Measurements from ENCODE around the gene MPRIP.
"Not testable (repeated sequence)": the region's sequence is repeated elsewhere in the genome, so short reads cannot be mapped to it uniquely, and the experiment has no call there.

Gene MPRIP

DNA sequence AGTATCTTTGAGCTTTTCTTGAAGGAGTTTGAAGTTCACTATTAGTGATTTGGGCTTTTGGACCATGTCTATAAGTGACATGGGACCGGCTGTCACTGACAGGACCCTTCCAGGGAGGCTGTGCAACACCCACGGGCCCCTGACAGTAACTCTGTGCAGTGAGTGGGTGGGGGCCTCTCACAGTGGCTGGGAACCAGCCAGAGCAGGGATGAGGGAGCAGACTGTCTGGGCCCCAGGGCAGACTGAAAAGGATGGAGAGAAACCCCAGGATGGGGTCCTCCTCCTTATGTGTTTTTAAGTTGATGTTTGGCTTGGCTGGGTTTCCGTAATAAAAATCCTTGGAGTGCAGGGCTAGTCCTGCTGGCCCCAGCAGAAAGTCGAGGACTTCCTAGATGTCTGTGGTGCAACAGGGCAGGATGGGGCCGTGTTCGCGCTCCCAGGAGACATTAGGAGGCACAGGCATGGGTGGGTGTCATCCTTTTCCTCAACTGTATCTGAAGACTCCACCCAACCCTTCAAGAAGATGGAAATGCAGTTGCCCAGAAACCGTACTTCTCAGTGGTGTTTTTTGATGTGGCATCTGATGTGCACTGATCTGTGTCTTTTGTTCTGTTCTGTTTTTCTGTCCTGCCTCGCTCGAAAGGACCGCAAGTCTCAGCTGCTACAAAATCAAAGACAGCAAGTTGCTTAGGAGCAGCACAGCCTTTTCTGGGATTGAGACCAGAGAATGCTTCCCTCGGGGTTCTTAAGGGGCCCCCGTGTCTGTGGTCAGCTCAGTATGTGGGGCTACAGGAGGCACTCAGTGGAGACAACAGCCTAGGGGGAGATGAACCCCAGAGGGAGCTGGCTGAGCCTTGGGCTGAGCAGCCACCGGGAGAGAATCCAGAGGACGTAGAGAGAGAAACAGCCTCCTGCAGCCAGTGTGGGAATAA, 139.7 kb downstream of the MPRIP start:
- TF ChIP-seq, protein P1, sequence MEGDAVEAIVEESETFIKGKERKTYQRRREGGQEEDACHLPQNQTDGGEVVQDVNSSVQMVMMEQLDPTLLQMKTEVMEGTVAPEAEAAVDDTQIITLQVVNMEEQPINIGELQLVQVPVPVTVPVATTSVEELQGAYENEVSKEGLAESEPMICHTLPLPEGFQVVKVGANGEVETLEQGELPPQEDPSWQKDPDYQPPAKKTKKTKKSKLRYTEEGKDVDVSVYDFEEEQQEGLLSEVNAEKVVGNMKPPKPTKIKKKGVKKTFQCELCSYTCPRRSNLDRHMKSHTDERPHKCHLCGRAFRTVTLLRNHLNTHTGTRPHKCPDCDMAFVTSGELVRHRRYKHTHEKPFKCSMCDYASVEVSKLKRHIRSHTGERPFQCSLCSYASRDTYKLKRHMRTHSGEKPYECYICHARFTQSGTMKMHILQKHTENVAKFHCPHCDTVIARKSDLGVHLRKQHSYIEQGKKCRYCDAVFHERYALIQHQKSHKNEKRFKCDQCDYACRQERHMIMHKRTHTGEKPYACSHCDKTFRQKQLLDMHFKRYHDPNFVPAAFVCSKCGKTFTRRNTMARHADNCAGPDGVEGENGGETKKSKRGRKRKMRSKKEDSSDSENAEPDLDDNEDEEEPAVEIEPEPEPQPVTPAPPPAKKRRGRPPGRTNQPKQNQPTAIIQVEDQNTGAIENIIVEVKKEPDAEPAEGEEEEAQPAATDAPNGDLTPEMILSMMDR (IDR thresholded peaks at IDR 0.05; ENCODE audit: insufficient read depth, low read length, poor library complexity, severe bottlenecking), result no peak
- Histone ChIP-seq H3K36me3 (ENCODE audit: control insufficient read depth, insufficient read depth, low read length) (peaks cover 19% of the 10 kb centered on the region), H3K27me3 (replicated peaks; ENCODE audit: control insufficient read depth, insufficient read depth, low read length) (no peaks in the 10 kb centered on the region), H3K4me3 (replicated peaks; ENCODE audit: low read depth, low read length) (no peak overlapping the region)
- no peak for DNase-seq (ENCODE audit: extremely low read depth, insufficient read length)

DNA sequence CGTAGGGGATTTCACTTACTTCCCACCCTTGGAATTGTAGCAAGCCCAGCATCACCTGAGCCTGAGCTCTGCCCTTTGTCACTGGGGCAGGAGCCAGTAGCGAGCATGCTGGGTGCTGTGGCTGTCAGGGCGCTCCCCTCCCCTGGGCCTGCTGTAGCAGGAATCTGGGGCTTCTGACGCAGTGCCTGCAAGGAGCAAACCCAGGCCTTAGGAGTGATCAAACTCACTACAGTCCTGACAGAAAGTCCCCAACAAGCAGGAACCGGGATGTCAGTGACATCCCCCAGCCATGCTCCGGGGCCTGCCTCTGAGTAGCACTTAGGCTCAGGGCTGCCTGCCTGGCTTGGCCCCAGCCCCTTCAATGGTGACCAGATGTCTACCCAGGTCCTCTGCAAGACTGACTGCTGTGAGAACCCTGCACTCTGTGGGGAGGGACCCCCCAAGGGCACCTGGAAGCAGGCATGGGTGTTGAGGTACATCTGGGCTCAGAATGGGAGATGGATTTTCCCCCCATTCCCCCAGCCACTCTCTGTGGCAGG, 140.4 kb downstream of the MPRIP start:
- TF ChIP-seq, protein P1 (IDR thresholded peaks at IDR 0.05; ENCODE audit: insufficient read depth, low read length, poor library complexity, severe bottlenecking), result no peak
- DNase-seq (ENCODE audit: extremely low read depth, insufficient read length), result no peak
- no peaks in the 10 kb centered on the region for H3K27me3 ChIP-seq (replicated peaks; ENCODE audit: control insufficient read depth, insufficient read depth, low read length)
- H3K36me3 ChIP-seq (ENCODE audit: control insufficient read depth, insufficient read depth, low read length), result peaks cover 19% of the 10 kb centered on the region
- H3K4me3 ChIP-seq (replicated peaks; ENCODE audit: low read depth, low read length), result no peak overlapping the region

DNA sequence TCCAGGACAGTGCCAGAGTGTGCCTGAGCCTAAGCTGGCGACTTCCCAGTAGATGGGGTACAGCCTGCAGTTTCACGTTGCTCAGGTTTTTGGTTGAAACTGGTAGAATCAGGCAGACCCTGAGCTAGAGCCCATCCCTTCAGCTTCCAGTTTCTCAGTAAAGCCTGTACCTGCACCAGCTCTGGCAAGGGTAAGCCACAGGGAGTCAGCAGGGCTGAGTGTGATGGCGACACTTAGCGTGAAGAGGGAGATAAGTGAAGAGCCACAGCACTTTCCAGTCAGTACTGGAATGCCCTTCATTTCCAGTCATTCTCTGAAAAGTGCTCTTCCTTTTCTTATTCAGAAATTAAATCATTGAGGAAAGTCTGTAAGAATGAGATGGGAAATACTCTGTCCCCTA, 141.5 kb downstream of the MPRIP start:
- peaks cover 17% of the 10 kb centered on the region for H3K36me3 ChIP-seq (ENCODE audit: control insufficient read depth, insufficient read depth, low read length)

DNA sequence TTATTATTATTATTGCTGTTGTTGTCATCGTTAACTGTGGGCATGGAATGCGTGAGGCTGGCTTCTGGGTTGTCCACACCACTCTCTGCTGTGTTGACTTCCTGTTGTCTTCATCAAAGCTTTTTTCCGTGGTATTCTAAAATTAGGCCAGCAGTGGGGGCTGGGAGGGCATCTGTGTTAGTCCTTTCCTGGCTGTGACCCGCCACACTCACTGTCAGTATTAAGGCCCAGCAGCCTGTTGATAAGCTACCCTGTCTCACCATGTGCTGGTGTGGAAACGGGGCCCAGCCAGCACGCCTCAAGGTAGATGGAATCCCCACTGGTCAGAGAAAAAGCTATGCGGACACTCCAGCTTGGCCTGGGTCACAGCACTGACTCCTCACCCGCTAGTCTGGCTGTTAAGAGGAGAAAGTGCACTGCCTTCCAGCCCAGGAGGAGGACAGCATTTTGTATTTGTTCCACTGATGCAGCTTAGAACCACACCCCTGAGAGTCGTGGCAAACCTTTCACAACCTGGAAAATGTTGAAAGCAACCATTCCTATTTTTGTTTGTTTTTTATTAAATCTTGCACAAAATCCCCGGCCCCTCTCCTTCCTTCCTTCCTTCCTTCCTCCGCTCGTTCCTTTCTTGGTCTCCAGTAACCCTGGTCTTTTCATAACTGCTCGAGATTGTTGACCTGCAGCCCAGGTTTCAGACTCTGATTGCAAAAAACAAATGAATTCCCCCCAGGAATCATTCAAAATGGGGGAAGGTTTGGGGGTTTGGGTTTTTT, 142.9 kb downstream of the MPRIP start:
- H3K27me3 ChIP-seq (replicated peaks; ENCODE audit: control insufficient read depth, insufficient read depth, low read length); DNase-seq (ENCODE audit: extremely low read depth, insufficient read length); H3K4me3 ChIP-seq (replicated peaks; ENCODE audit: low read depth, low read length): not testable (repeated sequence)
- H3K36me3 ChIP-seq (ENCODE audit: control insufficient read depth, insufficient read depth, low read length), result peaks cover 19% of the 10 kb centered on the region

More for the DNA sequence above, 141.5 kb downstream of the MPRIP start:
- TF ChIP-seq, protein P1 (IDR thresholded peaks at IDR 0.05; ENCODE audit: insufficient read depth, low read length, poor library complexity, severe bottlenecking), result no peak
- Histone ChIP-seq H3K4me3 (replicated peaks; ENCODE audit: low read depth, low read length) (no peak overlapping the region), H3K27me3 (replicated peaks; ENCODE audit: control insufficient read depth, insufficient read depth, low read length) (no peaks in the 10 kb centered on the region)
- DNase-seq (ENCODE audit: extremely low read depth, insufficient read length), result no peak

DNA sequence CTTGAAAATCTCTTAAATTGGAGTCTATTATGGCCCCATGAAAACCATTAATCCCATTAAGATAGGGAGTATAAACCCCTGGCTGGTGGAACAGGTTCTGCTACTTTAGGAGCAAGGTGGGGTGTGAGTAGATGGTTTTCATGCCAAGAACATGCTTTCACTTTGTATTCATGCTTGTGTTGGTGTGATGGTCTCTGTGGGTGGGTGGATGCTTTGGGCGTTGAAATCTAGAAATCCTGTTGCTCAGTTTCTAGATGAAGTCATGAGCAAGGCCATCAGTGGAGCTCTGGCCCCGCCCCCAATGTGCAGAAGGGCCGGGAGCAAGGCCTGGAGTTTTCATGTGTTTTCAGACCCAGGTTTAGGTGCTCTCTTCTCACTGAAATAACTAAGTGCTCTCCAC, 143.8 kb downstream of the MPRIP start:
- peaks cover 11% of the 10 kb centered on the region for H3K36me3 ChIP-seq (ENCODE audit: control insufficient read depth, insufficient read depth, low read length)
- TF ChIP-seq, protein P1 (IDR thresholded peaks at IDR 0.05; ENCODE audit: insufficient read depth, low read length, poor library complexity, severe bottlenecking), result no peak
- H3K27me3 ChIP-seq (replicated peaks; ENCODE audit: control insufficient read depth, insufficient read depth, low read length), result no peaks in the 10 kb centered on the region
- H3K4me3 ChIP-seq (replicated peaks; ENCODE audit: low read depth, low read length), result no peak overlapping the region
- no peak for DNase-seq (ENCODE audit: extremely low read depth, insufficient read length)
